ENCODE results near the gene PIK3CA. TPM values are rescaled to one million over a fixed set of nuclear protein-coding genes. Genes with fewer than 3 reads are reported as not detected.

PIK3CA gene
- polyA plus RNA-seq (2011; rRNA removed) (13.9 and 21.4 TPM in 2 replicates), polyA minus RNA-seq (2011; rRNA and poly(A)+ RNA removed) (14.9 and 28.4 TPM in 2 replicates)

DNA sequence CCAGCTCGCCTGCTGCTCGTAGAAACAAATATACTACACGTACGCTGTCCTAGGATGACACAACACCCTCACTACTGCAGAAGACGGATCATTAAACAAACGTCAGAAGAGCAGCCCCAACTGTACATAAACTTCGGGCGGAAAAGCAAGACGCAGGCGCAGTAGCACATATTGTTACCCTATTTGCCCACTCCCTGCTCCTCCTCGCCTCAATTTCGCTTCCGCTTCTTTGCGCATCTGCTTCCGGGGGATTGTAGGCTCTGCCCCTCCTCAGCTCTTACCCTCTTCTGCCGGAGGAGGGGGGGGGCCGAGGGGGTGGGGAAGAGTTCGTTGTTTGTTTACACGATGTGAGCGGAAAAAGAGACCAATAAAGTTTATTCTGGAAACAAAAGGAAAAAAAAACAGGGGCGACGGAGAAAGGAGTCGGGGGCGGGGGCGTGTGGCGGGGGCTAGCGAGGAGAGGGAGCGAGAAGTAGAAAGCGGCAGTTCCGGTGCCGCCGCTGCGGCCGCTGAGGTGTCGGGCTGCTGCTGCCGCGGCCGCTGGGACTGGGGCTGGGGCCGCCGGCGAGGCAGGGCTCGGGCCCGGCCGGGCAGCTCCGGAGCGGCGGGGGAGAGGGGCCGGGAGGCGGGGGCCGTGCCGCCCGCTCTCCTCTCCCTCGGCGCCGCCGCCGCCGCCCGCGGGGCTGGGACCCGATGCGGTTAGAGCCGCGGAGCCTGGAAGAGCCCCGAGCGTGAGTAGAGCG, at the start of gene PIK3CA:
PIK3CA (plus strand) TSS at position 485 of the 743 bp plus-strand sequence. CDS start 50,469 bp downstream, outside the sequence.
- TF ChIP-seq, protein P1, sequence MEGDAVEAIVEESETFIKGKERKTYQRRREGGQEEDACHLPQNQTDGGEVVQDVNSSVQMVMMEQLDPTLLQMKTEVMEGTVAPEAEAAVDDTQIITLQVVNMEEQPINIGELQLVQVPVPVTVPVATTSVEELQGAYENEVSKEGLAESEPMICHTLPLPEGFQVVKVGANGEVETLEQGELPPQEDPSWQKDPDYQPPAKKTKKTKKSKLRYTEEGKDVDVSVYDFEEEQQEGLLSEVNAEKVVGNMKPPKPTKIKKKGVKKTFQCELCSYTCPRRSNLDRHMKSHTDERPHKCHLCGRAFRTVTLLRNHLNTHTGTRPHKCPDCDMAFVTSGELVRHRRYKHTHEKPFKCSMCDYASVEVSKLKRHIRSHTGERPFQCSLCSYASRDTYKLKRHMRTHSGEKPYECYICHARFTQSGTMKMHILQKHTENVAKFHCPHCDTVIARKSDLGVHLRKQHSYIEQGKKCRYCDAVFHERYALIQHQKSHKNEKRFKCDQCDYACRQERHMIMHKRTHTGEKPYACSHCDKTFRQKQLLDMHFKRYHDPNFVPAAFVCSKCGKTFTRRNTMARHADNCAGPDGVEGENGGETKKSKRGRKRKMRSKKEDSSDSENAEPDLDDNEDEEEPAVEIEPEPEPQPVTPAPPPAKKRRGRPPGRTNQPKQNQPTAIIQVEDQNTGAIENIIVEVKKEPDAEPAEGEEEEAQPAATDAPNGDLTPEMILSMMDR (IDR thresholded peaks at IDR 0.05; ENCODE audit: low read depth, low read length) = no peak
- peak; percentile 97 for DNase-seq (ENCODE audit: low read depth, low spot score)
- Histone ChIP-seq H3K4me3 (ENCODE audit: low read depth, low read length) (peak within 1 kb of the TSS; percentile 78), H3K27me3 (ENCODE audit: control insufficient read depth, insufficient read depth, low read length) (no peaks in the 10 kb centered on the region), H3K9me3 (ENCODE audit: control insufficient read depth, insufficient read depth, low read length) (no peaks in the 10 kb centered on the region), H3K27ac (ENCODE audit: low read depth, low read length) (peak within 1 kb of the TSS; percentile 76)
- CTCF ChIA-PET = interaction anchor here (0.6 to 5.6 kb wide), 22 partner anchors 12 to 399 kb away, joined by 3 to 33 read pairs (median 4); no protein-coding TSS in a partner anchor
- POLR2A ChIA-PET = interaction anchor here (0.6 to 1.8 kb wide), 5 partner anchors 77 to 415 kb away, joined by 3 to 5 read pairs (median 4); partner anchors contain the start of genes ACTL6A and ZMAT3

DNA sequence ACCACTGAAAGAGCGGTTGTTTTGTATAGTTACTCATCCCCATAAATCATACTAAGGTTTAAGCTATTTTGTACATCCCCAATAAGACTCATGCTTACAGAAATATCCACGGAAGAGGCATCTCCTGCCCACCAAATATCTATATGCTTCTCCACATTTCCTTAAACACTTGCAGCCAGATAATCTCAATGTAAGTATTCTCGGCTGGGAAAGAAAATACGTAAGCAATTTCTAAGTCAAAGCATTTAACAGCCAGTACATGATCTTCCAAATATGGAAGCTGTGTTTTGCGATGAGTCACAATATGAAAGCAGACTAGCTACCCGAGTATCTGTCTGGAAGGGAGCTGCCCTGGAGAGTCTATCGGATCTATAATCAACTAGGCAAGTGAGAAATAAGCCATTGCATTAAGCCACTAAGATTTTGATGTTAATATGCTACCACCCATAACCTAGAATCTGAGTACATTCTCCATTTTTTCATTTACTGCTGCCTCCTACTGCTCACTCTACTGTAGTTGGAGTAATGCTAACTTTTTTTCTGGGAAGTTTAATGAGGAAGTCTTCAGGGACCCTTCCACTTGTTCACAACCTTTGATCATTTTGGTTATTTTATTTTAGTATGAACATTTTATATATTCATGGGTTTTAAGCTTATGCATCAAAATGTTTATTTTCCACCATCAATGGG, 49.6 kb upstream of the PIK3CA start:
- H3K27me3 ChIP-seq (ENCODE audit: control insufficient read depth, insufficient read depth, low read length) = no peaks in the 10 kb centered on the region
- POLR2A ChIA-PET = no interaction called here
- H3K27ac ChIP-seq (ENCODE audit: low read depth, low read length) = no peak overlapping the region
- H3K4me3 ChIP-seq (ENCODE audit: low read depth, low read length) = peak overlapping the region; percentile 38
- CTCF ChIA-PET = interaction anchor here (0.5 to 2.1 kb wide), 15 partner anchors 9 to 831 kb away, joined by 3 to 20 read pairs (median 5); partner anchors contain the start of gene ZMAT3
- TF ChIP-seq, protein P1 (IDR thresholded peaks at IDR 0.05; ENCODE audit: low read depth, low read length) = peak; percentile 42
- no peaks in the 10 kb centered on the region for H3K9me3 ChIP-seq (ENCODE audit: control insufficient read depth, insufficient read depth, low read length)
- DNase-seq (ENCODE audit: low read depth, low spot score) = peak; percentile 33

DNA sequence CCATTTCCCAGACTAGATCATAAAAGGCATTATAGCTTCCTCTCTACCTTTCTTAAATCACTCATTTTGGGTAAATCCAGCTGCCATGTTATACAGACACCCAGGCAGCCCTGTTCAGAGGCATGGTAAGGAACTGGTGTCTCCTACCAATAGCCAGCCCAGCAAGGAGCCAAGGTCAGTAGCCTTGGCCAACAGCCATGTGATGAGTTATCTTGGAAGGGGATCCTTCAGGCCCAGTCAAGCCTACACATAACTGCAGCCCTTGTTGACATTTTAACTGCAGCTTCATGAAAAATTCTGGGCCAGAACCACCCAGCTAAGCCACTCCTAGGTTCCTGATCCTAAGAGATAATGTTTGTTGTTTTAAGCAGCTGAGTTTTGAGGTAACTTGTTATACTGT, 47.5 kb upstream of the PIK3CA start:
- no peaks in the 10 kb centered on the region for H3K9me3 ChIP-seq (ENCODE audit: control insufficient read depth, insufficient read depth, low read length)
- ChIA-PET POLR2A (no interaction called here), CTCF (interaction anchor here (0.6 kb wide), 4 partner anchors 15 to 224 kb away, joined by 3 to 4 read pairs (median 3); no protein-coding TSS in a partner anchor)
- H3K27me3 ChIP-seq (ENCODE audit: control insufficient read depth, insufficient read depth, low read length) = no peaks in the 10 kb centered on the region
- H3K27ac ChIP-seq (ENCODE audit: low read depth, low read length) = no peak overlapping the region
- TF ChIP-seq, protein P1 (IDR thresholded peaks at IDR 0.05; ENCODE audit: low read depth, low read length) = no peak
- DNase-seq (ENCODE audit: low read depth, low spot score) = no peak
- no peak overlapping the region for H3K4me3 ChIP-seq (ENCODE audit: low read depth, low read length)

DNA sequence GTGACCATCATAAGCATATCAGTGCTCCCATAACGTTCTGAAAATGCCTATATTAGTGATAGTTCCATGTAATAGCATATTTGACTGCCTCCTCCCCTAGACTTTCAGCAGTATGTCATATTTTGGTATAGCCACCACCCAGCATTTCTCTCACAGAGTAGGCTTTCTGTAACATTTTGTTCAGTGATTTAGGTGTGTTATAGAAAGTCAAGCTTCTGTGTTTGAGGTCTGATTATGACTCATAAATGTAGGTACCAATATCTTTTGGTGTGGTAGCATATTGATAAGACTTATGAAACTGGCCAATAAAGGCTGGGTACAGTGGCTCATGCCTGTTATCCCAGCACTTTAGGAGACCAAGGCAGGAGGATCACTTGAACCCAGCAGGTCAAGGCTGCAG, 42.3 kb upstream of the PIK3CA start:
- Histone ChIP-seq H3K27me3 (ENCODE audit: control insufficient read depth, insufficient read depth, low read length) (no peaks in the 10 kb centered on the region), H3K9me3 (ENCODE audit: control insufficient read depth, insufficient read depth, low read length) (peaks cover 3% of the 10 kb centered on the region; the same call in 1 of the 2 replicates), H3K4me3 (ENCODE audit: low read depth, low read length) (no peak overlapping the region), H3K27ac (ENCODE audit: low read depth, low read length) (no peak overlapping the region)
- ChIA-PET POLR2A (no interaction called here), CTCF (interaction anchor here (0.8 to 3.1 kb wide), 17 partner anchors 9 to 216 kb away, joined by 3 to 48 read pairs (median 5); no protein-coding TSS in a partner anchor)
- TF ChIP-seq, protein P1 (IDR thresholded peaks at IDR 0.05; ENCODE audit: low read depth, low read length) = no peak
- DNase-seq (ENCODE audit: low read depth, low spot score) = no peak
